ENCODE measurements around the gene MYO7A. TPM values are rescaled to one million over a fixed set of nuclear protein-coding genes. Genes with fewer than 3 reads are reported as not detected.

The MYO7A gene
- total RNA-seq, 2 donors from 2014 or later: 10.4 to 12.9 TPM

DNA sequence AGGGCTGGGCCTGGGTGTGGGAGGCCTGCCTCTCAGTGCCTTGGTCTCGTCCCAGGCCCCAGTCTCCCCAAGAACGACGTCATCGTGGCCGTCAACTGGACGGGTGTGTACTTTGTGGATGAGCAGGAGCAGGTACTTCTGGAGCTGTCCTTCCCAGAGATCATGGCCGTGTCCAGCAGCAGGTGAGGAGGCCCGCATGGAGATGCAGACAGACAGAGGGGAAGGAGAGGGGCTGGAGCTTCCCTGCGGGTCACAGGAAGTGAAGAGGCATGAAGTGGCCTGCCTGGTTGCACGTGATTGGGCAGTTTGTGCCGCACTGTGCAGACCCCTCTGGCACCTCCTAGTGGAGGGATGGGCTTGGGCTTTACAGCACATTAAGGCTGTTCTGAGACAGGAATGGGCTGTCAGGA is 70.4 kb downstream of the MYO7A start:
- Histone ChIP-seq H3K9me3 (no peaks in the 10 kb centered on the region), H3K27me3 (no peaks in the 10 kb centered on the region), H3K4me1 (no peaks in the 10 kb centered on the region), H3K27ac (no peak overlapping the region), H3K4me3 (no peak overlapping the region), H3K36me3 (replicated peaks in 1 of 2; ENCODE audit: insufficient read depth in 1 of 2, low read depth in 2 of 2) (no peaks in the 10 kb centered on the region)
- DNase-seq (peak in 3 of 4 donors; percentile 9 to 23 (median 11)), ATAC-seq (no peak)
- intact Hi-C loops (cut with DNase I): no loop called here
- no peak for TF ChIP-seq POLR2A (IDR thresholded peaks at IDR 0.05)
- TF ChIP-seq, protein P1, sequence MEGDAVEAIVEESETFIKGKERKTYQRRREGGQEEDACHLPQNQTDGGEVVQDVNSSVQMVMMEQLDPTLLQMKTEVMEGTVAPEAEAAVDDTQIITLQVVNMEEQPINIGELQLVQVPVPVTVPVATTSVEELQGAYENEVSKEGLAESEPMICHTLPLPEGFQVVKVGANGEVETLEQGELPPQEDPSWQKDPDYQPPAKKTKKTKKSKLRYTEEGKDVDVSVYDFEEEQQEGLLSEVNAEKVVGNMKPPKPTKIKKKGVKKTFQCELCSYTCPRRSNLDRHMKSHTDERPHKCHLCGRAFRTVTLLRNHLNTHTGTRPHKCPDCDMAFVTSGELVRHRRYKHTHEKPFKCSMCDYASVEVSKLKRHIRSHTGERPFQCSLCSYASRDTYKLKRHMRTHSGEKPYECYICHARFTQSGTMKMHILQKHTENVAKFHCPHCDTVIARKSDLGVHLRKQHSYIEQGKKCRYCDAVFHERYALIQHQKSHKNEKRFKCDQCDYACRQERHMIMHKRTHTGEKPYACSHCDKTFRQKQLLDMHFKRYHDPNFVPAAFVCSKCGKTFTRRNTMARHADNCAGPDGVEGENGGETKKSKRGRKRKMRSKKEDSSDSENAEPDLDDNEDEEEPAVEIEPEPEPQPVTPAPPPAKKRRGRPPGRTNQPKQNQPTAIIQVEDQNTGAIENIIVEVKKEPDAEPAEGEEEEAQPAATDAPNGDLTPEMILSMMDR (IDR thresholded peaks at IDR 0.05): no peak
- WGBS, 2 donors: 82 to 92% methylated on average over 11 of the region's 11 CpGs

DNA sequence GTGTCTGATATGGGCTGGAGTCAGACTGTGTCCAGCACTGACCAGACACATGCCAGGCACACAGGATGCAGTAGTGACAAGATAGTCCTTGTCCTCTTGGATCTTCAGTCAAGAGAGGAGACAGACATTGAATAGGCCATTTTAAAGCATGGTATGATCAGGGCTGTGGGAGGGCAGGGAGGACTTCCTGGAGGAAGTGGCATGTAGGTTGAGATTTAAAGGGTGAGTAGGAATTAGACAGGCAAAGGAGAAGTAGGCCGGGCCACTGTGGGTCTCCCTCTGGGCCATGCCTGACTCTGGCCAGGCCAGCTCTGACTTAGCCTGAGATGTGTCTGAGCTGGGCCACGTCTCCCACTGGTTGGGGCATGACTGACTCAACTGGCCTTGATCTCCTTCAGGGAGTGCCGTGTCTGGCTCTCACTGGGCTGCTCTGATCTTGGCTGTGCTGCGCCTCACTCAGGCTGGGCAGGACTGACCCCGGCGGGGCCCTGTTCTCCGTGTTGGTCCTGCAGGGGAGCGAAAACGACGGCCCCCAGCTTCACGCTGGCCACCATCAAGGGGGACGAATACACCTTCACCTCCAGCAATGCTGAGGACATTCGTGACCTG is 71.2 kb downstream of the MYO7A start:
- Histone ChIP-seq H3K4me1 (no peaks in the 10 kb centered on the region), H3K27me3 (no peaks in the 10 kb centered on the region), H3K27ac (no peak overlapping the region), H3K36me3 (replicated peaks in 1 of 2; ENCODE audit: insufficient read depth in 1 of 2, low read depth in 2 of 2) (no peaks in the 10 kb centered on the region), H3K9me3 (no peaks in the 10 kb centered on the region), H3K4me3 (no peak overlapping the region)
- peak in 1 of 4 donors; percentile 5 for DNase-seq
- no peak for ATAC-seq
- intact Hi-C loops (cut with DNase I): no loop called here
- 93% methylated on average over 6 to 12 of the region's 13 CpGs for WGBS, 2 donors
- TF ChIP-seq, protein P1 (IDR thresholded peaks at IDR 0.05): no peak
- no peak for TF ChIP-seq POLR2A (IDR thresholded peaks at IDR 0.05)

DNA sequence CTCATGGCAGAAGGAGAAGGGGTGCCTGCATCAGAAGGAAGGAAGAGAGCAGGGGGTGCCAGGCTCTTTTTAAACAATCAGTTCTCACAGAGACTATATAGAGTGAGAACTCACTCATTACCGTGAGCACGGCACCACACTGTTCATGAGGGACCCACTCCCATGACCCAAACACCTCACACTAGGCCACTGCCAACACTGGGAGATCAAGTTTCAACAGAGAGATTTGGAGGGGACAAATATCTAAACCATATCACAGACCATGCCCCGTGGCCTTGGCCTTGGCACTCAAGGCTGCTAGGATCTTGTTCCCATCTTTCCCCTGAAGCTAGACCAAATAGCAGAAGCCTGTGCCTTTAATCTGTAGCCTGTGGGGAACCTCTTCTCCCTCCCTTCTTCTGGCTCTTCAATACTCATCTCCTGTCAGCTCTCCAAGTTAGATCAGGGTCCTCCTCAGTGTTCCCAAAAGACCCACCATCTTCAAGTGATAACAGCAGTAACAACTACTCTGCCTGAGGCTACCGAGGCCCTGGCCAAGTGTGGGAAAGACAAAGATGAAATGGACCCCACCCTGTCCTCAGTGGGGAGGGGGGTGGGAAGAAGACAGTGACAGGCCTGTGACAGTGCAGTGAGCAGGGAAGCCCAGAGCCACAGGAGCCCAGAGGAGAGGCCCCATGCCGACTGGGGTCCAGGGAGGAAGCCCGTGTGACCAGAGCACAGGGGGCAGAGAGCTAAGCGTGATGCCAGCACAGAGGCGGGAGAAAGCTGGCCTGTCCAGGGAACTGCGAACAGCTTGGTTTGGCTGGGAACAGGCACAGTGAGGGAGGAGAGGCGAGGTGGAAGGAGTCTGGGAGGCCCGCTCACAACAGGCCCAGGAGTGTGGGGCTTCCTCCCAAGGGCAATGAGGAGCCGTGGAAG is 72.6 kb downstream of the MYO7A start:
- WGBS, 2 donors: 74 to 76% methylated on average over 11 of the region's 12 CpGs
- H3K4me1 ChIP-seq: no peaks in the 10 kb centered on the region
- no peak overlapping the region for H3K4me3 ChIP-seq
- no peak overlapping the region for H3K27ac ChIP-seq
- intact Hi-C loops (cut with DNase I): no loop called here
- no peaks in the 10 kb centered on the region for H3K27me3 ChIP-seq
- no peak for ATAC-seq
- TF ChIP-seq, protein P1 (IDR thresholded peaks at IDR 0.05): no peak
- TF ChIP-seq POLR2A (IDR thresholded peaks at IDR 0.05): no peak
- DNase-seq: peak in 1 of 4 donors; percentile 1
- no peaks in the 10 kb centered on the region for H3K9me3 ChIP-seq
- H3K36me3 ChIP-seq (replicated peaks in 1 of 2; ENCODE audit: insufficient read depth in 1 of 2, low read depth in 2 of 2): no peaks in the 10 kb centered on the region

DNA sequence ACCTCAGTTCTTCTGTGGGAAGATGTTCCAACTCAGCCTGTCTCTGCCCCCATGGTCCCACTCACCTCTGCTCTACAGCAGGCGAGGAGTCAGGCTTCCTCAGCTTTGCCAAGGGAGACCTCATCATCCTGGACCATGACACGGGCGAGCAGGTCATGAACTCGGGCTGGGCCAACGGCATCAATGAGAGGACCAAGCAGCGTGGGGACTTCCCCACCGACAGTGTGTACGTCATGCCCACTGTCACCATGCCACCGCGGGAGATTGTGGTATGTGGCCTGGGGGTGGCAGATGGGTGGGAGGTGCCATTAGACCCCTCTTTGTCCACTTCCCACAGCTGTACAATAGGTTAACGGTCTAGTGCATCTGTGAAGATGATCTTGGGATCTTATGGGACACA is 73.3 kb downstream of the MYO7A start:
- no peaks in the 10 kb centered on the region for H3K27me3 ChIP-seq
- no peaks in the 10 kb centered on the region for H3K9me3 ChIP-seq
- DNase-seq (peak in 1 of 4 donors; percentile 6), ATAC-seq (no peak)
- no peaks in the 10 kb centered on the region for H3K36me3 ChIP-seq (replicated peaks in 1 of 2; ENCODE audit: insufficient read depth in 1 of 2, low read depth in 2 of 2)
- TF ChIP-seq, protein P1 (IDR thresholded peaks at IDR 0.05): no peak
- TF ChIP-seq POLR2A (IDR thresholded peaks at IDR 0.05): no peak
- H3K27ac ChIP-seq: no peak overlapping the region
- no peak overlapping the region for H3K4me3 ChIP-seq
- WGBS, 2 donors: 83 to 100% methylated on average over 3 to 11 of the region's 11 CpGs
- H3K4me1 ChIP-seq: no peaks in the 10 kb centered on the region
- intact Hi-C loops (cut with DNase I): no loop called here

Data from body of pancreas (tissue), 4 donors.